ENCODE results near the gene LTBP1.

Gene LTBP1

DNA sequence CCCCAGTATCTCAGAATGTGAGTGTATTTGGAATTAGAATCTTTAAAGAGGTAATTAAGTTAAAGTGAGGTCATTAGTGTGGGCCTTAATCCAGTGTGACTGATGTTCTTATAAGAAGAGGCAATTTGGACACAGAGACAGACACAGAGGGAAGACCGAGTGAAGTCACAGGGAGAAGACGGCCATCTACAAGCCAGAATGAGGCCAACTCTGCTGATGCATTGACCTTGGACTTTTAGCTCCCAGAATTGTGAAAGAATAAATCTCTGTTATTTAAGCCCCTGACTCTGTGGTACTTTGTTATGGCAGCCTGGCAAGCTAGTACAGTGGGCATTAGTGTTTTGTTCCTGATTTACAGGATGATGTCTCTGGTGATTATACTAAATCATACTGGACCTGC is 64.6 kb downstream of the LTBP1 start:
- no peak for DNase-seq (ENCODE audit: low read depth)

DNA sequence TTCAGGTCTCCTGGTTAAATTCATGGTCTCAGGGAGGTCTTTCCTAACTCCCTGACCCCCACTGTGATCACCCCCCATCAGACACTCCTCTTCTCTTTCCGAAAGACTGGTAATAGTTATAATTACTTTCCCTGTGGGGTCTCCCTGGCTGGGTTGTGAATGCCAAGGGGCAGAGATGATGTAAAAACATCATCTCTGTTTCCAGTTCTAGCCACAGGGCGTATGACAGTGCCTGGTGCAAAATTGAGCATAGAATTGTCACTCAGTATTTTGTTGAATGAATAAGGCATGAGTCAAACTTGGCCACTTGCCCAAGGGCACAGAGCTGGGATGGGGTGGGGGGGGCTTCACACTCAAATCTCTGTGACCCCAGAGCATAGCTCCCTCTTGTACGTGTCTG is 65.2 kb downstream of the LTBP1 start:
- no peak for DNase-seq (ENCODE audit: low read depth)

DNA sequence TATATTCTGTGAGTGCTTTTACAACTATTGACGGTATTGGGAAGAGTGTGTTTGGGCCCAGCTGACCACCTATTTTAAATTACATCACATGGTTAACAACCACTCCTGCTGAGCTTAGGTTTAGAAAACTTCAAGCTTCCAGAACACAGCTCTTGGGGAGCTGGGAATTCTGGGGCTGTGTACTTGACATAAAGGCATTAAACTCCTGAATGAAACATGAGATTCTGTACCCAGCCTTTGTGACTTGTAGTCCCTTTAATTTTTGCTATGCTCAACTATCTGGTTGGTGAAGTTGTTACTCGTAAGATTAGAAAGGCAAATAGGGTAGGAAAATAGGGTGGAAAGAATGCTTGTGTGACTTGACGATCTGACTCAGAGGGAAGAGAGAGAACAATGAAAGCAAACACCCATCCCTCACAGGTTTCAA is 66.9 kb downstream of the LTBP1 start:
- DNase-seq (ENCODE audit: low read depth) = no peak

DNA sequence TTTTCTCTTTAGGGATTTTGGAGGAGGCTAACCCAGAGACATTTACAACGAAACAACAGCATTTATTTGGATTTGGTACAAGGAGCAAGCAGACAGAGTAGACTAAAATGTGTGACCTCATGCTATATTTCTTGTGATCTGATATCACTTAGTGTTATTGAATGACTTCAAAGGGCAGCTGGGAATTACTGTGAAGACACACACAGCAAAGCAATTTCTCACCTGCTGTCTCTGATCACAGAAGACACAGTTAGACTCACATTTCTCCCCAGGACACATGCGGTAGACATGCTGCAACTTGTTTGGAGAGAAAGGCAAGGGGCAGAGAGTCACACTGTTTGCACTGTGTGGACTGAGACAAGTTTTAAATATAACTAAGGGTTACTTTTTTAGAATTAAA is 67.5 kb downstream of the LTBP1 start:
- DNase-seq (ENCODE audit: low read depth) = no peak

DNA sequence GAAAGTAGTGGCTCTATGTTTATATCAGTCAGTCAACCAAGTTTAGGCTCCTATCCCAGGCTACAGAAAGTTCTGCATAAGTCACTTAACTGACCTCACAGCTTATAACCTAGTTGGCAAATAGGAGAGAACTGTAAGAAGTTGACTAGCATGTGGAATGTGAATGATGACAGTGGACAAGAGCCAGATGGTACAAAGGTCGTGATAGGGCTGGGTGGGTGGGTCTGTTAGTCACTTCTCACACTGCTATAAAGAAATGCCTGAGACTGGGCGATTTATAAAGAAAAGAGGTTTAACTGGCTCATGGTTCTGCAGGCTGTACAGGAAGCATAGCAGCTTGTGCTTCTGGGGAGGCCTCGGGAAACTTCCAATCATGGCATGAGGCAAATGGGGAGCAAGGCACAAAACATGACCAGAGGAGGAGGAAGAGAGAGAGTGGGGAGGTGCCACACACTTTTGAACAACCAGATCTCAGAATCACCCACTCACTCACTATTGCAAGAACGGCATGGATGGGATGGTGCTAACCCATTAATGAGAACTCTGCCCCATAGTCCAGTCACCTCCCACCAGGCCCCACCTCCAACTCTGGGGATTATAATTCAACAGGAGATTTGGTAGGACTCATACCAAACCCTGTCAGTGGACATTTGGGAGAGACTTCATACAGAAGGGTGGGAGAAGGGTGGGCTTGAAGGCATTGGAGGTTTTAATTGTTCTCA is 68.8 kb downstream of the LTBP1 start:
- no peak for DNase-seq (ENCODE audit: low read depth)

DNA sequence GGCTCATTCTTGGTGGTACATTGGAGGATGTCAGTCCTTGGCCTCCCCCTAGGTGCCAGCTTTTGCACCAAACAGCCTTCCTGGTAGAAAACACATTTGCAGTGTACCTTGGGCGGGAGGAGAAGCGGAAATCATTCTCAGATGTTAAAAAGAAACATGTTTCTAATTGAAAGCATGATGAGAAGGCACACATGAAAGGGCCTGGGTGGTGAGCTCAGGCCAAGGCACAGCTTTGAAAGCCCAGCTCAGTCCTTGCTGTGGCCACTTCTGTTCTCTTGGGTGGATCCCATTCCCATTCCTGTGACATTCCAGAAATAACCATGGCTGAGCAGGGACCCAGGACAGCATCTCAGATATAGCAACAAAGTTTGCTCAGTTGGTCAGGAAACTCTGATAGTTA is 71.5 kb downstream of the LTBP1 start:
- DNase-seq (ENCODE audit: low read depth) = no peak

DNA sequence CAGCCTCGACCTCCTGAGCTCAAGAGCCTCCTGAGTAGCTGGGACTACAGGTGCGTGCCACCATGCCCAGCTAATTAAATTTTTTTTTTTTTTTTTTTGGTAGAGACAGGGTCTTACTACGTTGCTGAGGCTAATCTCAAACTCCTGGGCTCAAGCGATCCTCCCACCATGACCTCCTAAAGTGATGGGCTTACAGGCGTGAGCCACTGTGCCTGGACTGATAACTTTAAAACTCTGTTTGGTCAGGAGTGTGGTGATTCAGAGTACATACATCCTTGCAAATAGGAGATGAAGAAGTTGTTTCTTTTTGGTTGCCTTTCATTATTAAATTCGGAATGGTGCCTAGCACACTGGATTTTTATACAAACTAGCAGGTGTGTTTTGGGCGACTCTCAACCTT is 73.0 kb downstream of the LTBP1 start:
- no peak for DNase-seq (ENCODE audit: low read depth)

DNA sequence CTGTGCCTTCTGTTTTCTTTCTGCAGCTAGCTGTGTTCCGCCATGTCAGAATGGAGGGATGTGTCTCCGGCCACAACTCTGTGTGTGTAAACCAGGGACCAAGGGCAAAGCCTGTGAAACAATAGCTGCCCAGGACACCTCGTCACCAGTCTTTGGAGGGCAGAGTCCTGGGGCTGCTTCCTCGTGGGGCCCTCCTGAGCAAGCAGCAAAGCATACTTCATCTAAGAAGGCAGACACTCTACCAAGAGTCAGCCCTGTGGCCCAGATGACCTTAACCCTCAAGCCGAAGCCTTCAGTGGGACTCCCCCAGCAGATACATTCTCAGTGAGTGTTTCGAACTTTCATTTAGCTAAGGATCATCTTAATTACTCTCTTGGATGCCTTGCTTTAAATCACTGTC is 74.1 kb downstream of the LTBP1 start:
- DNase-seq (ENCODE audit: low read depth) = no peak

DNA sequence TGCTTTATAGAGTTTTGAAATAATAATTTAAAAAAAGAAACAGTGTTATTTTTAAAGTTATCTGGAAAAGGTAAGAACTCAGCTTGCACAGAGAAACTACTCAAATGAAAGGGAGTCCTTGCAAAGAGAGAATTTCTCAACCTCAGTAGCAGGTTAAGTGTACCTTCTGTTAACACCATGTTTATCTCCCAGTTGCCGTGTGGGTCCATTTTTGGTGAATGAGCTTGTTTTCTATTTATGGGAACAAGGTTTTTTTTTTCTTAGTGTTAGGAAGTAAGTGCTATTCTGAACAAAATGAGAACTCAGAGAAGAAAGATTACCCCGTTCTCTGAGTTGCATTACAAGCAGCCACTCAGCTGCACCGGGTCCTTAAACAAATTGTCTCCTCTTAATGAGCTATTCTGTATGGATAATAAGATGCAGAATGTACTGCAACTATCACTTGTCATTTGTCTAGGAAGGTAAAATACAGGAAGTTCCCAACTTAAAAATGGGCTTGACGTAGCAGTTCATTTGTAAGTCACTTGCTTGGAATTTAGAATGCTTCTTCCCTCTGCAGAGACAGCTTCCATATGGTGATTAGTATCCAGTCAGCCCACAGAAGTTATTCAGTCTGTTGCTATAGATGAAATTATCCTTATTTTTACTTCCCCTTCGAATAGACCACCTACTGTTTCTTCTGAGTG is 74.9 kb downstream of the LTBP1 start:
- no peak for DNase-seq (ENCODE audit: low read depth)

DNA sequence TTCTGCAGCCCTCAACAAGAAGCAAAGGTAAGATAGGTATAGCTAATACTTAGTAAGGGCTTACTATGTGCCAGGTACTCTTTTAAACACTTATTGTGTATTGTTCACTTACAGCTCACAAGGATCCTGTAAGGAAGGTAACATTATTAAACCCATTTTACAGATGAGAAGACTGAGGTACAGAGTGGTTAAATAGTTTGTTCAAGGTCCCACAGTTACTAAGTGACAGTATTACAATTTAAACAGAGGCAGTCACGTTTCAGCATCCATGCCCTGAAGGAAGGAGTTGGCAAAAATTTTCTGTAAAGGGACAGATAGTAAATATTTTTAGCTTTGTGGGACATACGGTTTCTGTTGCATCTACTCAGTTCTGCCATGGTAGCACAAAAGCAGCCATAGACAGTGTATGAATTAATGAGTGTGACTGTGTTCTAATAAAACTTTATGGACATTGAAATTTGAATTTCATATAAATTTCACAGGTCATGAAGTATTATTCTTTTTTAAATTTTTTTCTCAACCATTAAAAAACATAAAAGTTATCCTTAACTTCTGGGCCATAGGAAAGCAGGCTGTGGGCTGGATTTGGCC is 75.7 kb downstream of the LTBP1 start:
- DNase-seq (ENCODE audit: low read depth) = no peak

DNA sequence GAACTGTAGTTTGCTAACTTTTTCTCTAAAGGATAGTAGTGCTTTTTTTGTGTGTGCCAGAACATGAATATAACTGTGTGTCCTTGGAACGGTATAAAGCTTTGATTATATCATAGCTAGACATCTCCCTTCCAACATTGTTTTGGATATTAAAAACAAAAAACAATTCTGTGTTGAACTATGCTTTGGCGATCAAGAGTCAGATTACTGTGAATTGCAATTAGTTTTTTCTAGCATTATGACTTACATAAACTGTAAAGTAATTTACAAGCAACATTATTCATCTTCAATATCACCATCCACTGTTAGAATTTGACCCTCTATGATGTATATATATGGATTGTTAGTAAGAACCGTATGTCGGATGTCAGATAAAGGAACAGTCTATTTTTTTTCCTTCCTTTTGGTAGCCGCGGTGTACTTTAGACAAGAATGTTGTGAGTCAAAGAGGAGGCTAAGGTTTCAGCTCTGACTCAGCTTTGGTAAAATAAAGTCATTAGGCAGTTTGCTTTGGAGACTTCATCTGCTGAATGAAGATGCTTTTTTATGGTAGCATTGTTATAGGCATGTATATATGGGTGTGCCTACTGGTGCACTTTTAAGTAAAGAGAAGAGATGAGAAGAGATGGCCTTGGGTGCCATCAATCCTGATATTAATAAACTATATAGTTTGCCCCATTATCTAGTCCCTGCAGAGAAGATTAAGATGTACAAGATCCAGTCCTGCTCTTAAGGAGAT is 76.4 kb downstream of the LTBP1 start:
- DNase-seq (ENCODE audit: low read depth) = no peak

DNA sequence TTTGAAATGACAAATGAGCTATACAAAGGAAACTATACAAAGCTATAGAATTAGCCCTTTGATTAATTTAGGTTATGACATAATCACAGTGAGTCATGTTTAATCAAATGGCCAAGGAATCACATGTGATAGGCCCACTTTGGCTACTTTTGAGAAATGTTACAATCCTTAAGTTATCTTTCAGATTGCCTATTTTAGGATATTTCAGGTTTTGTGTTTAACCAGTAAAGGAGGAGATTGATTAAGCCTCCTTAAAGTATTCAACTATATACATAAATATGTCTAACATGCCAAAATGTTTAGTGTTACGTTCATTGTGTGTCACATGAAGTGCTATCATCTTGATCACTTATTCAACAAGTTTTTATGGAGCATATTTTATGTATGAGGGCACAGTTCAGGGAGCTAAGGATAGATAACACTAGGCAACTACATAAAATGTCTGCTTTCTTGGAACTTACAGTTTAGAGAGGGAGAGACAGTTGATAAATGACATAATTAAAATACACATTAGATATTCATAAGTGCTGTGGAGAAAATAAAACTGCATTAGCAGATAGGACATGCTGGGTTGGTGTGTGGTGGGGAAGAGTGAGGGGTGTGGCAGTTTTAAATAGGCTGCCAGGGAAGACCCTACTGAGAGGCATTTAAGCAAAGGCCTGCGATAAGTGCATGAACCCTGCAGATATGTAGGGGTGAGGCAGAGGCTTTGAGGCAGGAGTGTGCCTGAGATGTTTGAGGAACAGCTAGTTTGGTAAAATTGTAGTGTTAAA is 77.2 kb downstream of the LTBP1 start:
- DNase-seq (ENCODE audit: low read depth) = no peak

DNA sequence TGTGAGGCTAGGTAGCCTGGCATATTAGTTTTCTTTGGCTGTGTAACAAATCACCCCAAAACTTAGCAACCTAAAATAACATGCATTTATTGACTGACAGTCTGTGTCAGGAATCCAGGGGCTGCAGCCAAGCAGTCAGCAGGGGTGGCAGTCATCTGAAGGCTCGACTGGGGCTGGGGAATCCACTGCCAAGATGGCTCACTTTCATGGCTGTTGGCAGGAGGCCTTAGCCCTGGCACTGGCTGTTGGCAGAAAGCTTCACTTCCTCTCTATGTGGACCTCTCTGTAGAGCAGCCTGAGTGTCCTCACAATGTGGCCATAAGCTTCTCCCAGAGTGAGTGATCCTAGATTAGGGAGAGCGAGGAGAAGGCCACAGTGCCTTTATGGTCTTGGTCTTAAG is 78.0 kb downstream of the LTBP1 start:
- DNase-seq (ENCODE audit: low read depth) = no peak

DNA sequence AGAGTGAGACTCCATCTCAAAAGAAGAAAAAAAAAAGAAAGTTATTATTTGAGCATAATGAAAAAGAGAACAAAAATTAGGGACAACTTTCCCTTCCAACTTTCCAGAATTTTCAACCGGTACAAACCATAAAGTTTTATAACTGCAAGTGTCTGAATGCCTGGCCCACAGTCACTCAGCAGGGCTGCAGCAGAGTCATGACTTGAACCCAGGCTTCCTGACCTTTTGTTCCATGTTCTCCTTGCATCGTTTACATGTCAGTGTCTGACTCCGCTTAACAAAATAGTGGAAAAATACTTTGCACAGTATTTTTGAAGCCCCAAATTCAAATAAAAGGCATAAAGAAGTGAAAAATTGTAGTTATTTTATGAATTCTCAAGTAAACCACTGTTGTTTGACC is 82.7 kb downstream of the LTBP1 start:
- no peak for DNase-seq (ENCODE audit: low read depth)

DNA sequence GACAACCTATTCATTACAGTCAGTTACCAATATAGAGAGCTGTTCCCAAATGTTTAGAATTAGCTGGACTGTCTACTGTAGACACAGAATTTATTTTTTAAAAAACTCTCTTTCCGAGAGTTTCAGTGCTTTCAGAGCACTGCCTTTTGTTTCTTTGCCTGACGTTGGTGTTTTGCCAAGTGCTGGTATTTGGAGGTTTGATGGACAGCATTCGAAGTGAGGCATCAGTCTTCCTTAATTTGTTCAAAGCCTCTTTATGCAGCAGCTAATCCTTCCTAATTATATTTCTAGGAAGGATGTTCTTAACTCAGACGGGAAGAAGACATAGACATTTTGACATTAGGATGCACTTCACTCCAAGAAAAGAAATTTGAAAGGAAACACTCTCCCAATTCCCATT is 83.2 kb downstream of the LTBP1 start:
- no peak for DNase-seq (ENCODE audit: low read depth)

DNA sequence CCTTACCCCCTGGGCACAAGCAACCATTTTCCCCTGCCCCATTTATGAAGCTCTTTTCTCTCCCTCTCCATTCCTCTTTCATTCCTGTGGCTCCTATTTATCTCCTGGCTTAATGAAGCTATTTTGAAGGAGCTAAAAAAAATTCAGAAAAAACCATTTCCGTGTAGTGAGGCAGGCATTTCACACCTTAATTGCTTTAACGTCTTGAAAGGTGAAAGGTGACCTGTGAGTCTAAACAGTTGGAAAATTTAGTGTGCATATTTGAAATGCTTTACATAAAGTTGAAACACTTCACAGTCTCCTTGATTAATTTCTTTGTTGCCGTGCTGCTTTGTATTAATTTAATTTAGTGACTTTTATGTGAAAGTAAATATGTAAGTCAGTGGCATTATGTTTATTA is 83.6 kb downstream of the LTBP1 start:
- no peak for DNase-seq (ENCODE audit: low read depth)

DNA sequence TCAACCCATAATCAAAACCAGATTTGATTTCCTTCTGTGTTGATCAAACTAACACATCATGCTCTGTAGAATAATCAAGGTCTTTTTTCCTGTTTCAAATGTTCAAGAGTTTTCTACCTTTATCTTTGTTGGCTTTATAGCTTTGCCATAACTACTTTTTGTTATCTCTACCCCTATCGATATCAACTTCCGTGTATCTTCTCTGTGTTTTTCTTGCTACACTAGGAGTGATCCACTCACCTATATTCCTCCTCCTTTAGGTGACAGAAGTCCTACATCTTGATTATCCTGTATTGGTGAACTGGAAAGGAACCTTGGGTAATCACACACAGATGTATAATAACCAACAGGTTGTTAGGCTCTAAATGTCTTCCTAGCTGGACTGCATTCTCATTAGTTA is 85.5 kb downstream of the LTBP1 start:
- no peak for DNase-seq (ENCODE audit: low read depth)

DNA sequence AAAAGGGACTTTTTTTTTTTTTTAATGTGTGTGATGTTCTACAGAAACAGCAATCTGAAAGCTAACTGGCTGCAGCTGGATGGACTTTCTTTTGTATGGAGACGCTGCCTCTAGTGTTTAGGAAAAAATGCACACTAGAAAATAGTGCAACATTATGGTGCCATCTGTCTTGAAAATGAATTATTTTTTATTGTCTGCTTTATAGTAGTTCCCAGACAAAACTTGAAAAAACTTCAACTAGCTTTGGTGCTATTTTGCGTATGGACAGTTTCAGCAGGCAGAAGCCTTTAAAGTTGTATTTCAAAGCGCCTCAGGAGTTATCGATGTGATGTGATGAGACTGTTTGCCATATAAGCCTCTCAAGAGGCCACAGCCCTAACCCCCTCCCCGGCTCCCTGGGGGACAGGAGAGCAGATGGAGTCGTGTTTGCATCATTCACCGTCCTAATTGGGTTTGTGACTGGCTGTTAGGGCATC is 86.9 kb downstream of the LTBP1 start:
- DNase-seq (ENCODE audit: low read depth) = no peak

DNA sequence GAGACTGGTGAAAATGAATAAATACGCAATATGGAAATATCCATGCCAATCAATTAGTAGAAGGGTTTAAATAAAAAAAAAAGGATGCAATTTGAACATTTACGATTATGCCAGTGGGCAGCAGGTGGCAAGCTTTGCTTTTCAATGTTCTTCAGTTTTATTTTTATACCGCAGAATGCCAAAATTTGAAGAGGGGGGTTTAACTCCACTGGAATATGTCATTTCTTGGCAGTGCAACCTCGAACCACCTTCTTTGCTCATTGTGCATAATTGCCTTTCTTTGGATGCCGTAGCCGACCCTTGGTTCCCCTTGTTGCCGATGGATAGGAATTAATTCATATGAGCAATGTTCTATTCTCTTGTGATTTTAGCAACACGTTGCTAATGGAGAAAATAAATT is 88.0 kb downstream of the LTBP1 start:
- DNase-seq (ENCODE audit: low read depth) = no peak

DNA sequence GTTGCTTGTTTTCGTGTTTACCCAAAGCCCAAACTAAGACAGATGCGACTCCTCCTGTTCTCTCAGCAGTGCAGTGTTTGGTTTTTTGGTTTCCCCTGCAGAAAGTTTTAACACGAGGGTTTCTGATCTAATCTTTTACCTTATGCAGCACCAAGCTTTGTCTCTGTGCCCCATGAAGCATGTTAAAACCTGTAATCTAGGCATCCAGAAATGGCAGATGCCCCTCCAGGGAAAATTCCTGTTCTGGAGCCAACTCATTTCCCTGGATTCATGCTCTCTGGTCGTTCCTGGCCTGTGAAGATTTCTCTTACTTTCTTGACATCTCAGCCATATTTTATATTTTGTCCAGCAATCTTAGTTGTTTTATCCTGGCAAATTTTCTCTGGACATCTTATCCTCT is 91.5 kb downstream of the LTBP1 start:
- no peak for DNase-seq (ENCODE audit: low read depth)

DNA sequence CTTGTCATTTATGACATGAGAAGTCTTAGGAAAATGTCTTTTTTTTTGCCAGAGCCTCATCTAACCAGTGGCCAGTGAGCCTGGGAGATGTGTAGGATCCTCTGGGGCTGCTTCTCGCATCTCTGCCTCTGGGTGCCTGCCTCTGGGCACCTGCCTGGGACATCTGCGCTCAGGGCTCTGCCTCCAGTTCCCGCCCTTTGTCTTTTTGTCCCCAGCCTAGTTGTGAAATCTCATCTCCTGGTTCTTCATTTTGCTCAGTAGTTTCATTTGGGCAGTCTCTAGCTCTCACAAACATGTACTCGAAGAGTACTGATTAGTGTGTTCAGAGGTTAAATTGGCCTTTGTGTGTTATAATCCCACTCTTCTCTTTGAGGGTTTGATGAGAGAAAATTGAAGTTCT is 92.0 kb downstream of the LTBP1 start:
- no peak for DNase-seq (ENCODE audit: low read depth)

DNA sequence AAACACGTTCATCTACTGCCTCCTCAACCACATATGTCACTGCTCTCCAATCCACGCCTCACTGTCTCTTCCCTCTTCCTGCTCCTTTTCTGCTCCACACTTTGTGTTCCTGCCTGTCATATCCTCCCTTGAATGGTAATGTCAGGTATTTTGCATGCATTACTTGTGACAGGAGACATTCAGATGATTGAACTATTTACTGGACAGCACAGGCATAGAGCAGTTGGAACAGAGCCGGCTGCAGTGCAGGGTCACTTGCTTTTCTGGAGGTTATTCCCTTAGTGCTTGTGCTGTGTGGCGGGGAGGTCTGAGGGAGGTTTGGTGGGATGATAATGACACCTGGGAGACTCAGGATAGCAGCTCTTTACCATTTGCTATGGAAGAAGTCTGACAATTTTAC is 93.8 kb downstream of the LTBP1 start:
- no peak for DNase-seq (ENCODE audit: low read depth)
